G401.6 (cell line): ENCODE data around the gene SLC16A6.
"Not testable (repeated sequence)": the region's sequence is repeated elsewhere in the genome, so short reads cannot be mapped to it uniquely, and the experiment has no call there.

ENCODE experiments used
- FAIRE-seq: peaks from 2 replicates; lab custom pipeline; 2012; peaks lifted over from hg19 to GRCh38; lab: Jason Lieb, UNC

The SLC16A6 gene, protein sequence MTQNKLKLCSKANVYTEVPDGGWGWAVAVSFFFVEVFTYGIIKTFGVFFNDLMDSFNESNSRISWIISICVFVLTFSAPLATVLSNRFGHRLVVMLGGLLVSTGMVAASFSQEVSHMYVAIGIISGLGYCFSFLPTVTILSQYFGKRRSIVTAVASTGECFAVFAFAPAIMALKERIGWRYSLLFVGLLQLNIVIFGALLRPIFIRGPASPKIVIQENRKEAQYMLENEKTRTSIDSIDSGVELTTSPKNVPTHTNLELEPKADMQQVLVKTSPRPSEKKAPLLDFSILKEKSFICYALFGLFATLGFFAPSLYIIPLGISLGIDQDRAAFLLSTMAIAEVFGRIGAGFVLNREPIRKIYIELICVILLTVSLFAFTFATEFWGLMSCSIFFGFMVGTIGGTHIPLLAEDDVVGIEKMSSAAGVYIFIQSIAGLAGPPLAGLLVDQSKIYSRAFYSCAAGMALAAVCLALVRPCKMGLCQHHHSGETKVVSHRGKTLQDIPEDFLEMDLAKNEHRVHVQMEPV

DNA sequence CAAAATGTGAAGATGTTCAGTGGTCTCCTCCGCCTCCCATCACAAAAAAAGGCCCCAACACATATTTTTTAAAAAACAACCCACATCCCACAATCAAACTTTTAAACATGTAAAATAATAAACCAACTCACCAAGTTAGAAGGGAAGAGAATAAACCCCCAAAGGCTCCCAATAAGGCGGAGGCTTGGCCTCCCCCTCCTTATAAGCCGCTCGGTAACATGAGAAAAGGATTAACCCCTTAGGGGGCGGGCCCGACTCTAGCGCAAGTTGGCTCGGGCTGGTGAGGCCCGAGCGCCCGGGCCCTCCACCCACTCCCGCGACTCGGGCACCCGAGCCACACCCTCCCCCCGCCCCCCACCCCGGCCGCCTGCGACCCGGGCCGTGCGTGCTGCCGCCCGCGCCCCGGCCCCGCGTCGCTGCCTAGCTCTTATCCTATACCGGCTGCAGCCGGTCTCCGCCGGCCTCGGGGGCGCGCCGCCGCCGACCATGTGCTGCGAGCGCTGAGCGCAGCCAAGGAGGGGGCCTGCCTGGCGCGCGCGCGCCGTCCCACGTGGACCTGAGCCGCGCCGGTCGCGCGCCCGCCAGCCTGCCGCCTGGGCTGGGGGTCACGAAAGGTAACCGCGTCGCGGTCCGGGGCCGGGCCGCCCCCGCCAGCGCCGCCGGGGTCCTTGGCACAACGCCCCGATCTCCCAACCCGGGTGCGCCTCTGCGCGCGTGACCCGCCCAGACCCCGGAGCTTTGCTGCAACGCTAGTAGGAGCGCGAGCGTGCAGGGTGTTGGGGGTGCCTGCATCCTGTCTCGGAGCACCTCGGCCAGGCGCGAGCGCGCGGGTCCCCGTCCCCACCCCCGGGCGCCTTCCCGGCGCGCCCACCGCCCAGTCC lies at the start of gene SLC16A6, which contains the start of gene ARSG:
SLC16A6 (minus strand) TSS at position 173 of the 881 bp plus-strand sequence. CDS start 12,807 bp downstream, outside the sequence.
ARSG (plus strand) TSS at position 541 of the 881 bp plus-strand sequence. CDS start 15,999 bp downstream, outside the sequence.
- FAIRE-seq, result no peak

DNA sequence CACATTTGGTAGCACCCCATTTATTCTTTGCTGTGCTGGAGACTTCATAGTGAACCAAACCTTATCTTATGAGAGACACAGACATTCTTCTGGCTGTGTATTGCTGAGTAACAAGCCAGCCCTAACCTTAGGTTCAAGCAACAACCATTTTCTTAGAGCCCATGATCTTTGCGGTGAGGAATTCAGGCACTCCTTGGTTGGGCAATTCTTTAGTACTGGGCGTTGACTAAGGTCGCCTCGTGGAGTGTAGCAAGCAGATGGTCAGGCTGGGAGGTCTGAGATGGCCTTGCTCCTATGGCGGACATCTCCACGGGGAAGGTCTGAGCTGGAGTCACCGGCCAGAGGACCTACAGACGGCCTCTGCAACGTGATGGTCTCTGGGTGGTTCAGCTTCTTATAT lies 43.5 kb upstream of the SLC16A6 start:
- FAIRE-seq, result no peak

- not testable (repeated sequence) for FAIRE-seq
These were observed 41.0 kb upstream of the SLC16A6 start for GRCh38 chr17:68331932-68332331.

GRCh38 chr17:68329331-68329730 lies 38.4 kb upstream of the SLC16A6 start:
- no peak for FAIRE-seq

DNA sequence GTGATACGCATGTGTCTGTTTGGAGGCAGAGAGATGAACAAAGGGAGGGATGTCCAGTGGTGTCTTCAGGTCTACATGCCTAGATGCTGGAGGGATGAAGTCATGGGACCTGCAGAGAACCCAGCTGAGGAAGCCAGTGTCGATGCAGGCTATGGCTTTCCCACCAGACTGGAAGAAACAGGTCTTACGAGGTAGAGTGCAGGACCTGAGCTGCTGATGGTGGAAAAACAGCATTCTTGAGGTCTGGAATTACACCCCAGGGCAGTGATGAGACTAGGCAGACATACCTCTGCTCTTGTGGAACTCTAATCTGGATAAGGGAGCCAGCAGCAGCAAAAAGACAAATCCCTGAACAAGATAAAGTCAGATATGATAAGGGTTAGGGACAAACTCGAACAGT lies 37.7 kb upstream of the SLC16A6 start:
- FAIRE-seq, result no peak

DNA sequence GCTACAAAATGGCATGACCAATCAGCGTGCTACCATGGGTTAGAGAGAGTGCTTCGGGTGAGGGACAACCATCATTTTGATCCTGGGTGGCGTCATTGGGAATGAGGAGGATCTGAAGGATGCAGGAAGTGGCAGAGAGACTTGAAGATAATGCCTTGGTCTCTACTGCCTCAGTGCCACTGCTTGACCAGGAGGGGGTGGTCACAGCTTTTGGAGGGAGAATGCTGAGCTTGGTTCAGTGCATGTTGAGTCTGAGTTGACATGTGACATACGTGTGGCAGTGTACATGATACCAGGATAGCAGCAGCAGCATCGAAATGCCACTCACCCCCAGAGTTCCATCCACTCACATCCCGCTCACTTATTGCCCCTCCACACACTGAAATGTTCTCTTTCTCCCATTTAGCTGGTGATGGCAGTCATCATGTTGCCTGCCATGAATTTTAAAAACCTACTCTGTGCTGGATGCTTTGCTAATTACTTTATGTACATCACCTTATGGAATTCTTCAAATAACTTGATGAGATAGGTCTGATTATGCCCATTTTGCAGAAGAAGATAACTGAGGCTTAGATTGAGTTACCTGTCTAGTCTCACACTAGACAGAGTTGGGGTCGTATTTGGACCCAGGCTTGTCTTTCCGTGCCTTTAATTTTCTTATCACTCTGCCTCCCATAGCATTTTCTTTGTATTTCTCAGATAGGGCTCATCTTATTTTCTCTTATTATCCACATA lies 37.1 kb upstream of the SLC16A6 start:
- no peak for FAIRE-seq

- FAIRE-seq, result no peak
These were observed 35.8 kb upstream of the SLC16A6 start for GRCh38 chr17:68326681-68327080.

GRCh38 chr17:68325961-68326360 lies 35.0 kb upstream of the SLC16A6 start:
- no peak for FAIRE-seq

- FAIRE-seq, result no peak
These were observed 33.9 kb upstream of the SLC16A6 start for GRCh38 chr17:68324654-68325336.

DNA sequence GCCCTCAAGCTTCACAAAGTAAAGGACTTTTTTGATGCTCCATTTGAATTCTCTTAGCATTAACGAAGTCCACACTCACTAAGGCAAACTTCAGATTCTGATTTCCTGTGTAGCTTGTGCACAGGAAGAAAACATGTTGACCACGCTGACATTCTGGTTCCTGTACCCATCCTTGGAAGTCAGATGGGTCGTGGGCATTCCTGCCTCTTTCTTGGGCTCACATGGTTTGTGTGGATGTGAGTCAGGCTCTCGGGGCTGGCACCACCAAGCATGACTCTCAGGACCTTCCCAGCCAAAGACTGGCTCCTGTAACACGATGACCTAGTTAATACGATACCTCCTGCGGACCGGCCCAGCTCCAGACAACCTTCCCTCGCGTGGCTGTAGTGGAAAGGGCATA lies 33.2 kb upstream of the SLC16A6 start:
- no peak for FAIRE-seq

- no peak for FAIRE-seq
These were observed 31.7 kb upstream of the SLC16A6 start for GRCh38 chr17:68322630-68323029.

GRCh38 chr17:68321556-68321954 lies 30.6 kb upstream of the SLC16A6 start:
- no peak for FAIRE-seq

GRCh38 chr17:68320943-68321555 lies 30.1 kb upstream of the SLC16A6 start:
- FAIRE-seq, result no peak

GRCh38 chr17:68320311-68320865 lies 29.5 kb upstream of the SLC16A6 start:
- FAIRE-seq, result no peak

GRCh38 chr17:68319410-68320162 lies 28.7 kb upstream of the SLC16A6 start:
- FAIRE-seq, result no peak

GRCh38 chr17:68318103-68318991 lies 27.4 kb upstream of the SLC16A6 start:
- no peak for FAIRE-seq

- no peak for FAIRE-seq
These were observed 26.5 kb upstream of the SLC16A6 start for GRCh38 chr17:68317458-68317857.

- no peak for FAIRE-seq
These were observed 25.0 kb upstream of the SLC16A6 start for GRCh38 chr17:68315930-68316329.
